HepG2 (cell line): ENCODE measurements around the gene CDIP1. TPM values are rescaled to one million over a fixed set of nuclear protein-coding genes. Genes with fewer than 3 reads are reported as not detected.

Source experiments
- E2F2 ChIP-seq: sonication (generic); formaldehyde crosslinking; IDR thresholded peaks from 2 replicates; pipeline ENCODE4 v1.4.0; 2020; ENCODE audit warnings: missing genetic modification reagents, borderline replicate concordance
- GPN1 ChIP-seq: sonication (generic); formaldehyde crosslinking; IDR thresholded peaks from 2 replicates; pipeline ENCODE4 v1.5.1; 2020; ENCODE audit warnings: missing genetic modification reagents, borderline replicate concordance
- MTA1 ChIP-seq: sonication (generic); formaldehyde crosslinking; IDR thresholded peaks from 2 replicates; pipeline ENCODE4 v1.4.0; 2020; ENCODE audit warnings: missing genetic modification reagents, mild to moderate bottlenecking, borderline replicate concordance
- NONO ChIP-seq, 2 experiments: fragments of 450-650 bp in 1 of 2; sonication (generic) in 1 of 2; formaldehyde crosslinking in 1 of 2; IDR thresholded peaks in 1 of 2; conservative IDR thresholded peaks in 1 of 2; 2 replicates each; pipeline versions ENCODE4 v1.6.1 to v1.8.0; 2017 to 2022; ENCODE audit warnings: mild to moderate bottlenecking in 1 of 2, missing genetic modification reagents in 1 of 2, moderate library complexity in 1 of 2
- ZNF143 ChIP-seq: sonication (generic); formaldehyde crosslinking; IDR thresholded peaks from 2 replicates; pipeline ENCODE4 v1.4.0; 2020; ENCODE audit warnings: missing genetic modification reagents
- ZNF207 ChIP-seq: fragments of 450-650 bp; IDR thresholded peaks from 2 replicates; pipeline ENCODE4 v1.6.1; 2016; ENCODE audit warnings: antibody characterized with exemption, borderline replicate concordance
- ZNF460 ChIP-seq: sonication (generic); formaldehyde crosslinking; IDR thresholded peaks from 2 replicates; pipeline ENCODE4 v1.5.1; 2020; ENCODE audit warnings: missing genetic modification reagents, mild to moderate bottlenecking, borderline replicate concordance
- ZNF816 ChIP-seq: sonication (generic); formaldehyde crosslinking; IDR thresholded peaks from 2 replicates; pipeline ENCODE4 v1.8.0; 2022; ENCODE audit warnings: missing genetic modification reagents, mild to moderate bottlenecking, borderline replicate concordance
- polyA plus RNA-seq, 8 experiments: library from polyadenylated mRNA; depleted of rRNA in 3 of 8; stranded (reverse) in 7 of 8; unstranded in 1 of 8; fragments of >200 nt; fragmentation: Illumina TruSeq in 4 of 8; extraction: Trizol in 4 of 8; gene quantifications; 2 replicates each; pipeline versions ENCODE4 v1.2.1 to v1.2.3, GENCODE V29; 2011 to 2016; ENCODE audit warnings: low read depth in 4 of 8, missing spikeins in 1 of 8, mixed read lengths in 1 of 8; ENCODE audit not compliant: insufficient read depth in 1 of 8
- total RNA-seq, 5 experiments: library from RNA; depleted of rRNA; stranded (reverse); fragments of >200 nt; fragmentation: Illumina TruSeq; extraction: Trizol; gene quantifications; 2 replicates each; pipeline ENCODE4 v1.2.3, GENCODE V29; 2016; ENCODE audit warnings: low read depth in 1 of 5
- TF ChIP-seq, protein P1 (sequence below): sonication (generic); formaldehyde crosslinking; IDR thresholded peaks from 2 replicates; pipeline ENCODE4 v1.5.1; 2020; ENCODE audit warnings: missing genetic modification reagents, mild to moderate bottlenecking, borderline replicate concordance
- TF ChIP-seq, protein P2 (sequence below): sonication (generic); formaldehyde crosslinking; IDR thresholded peaks from 2 replicates; pipeline ENCODE4 v1.4.0; 2020; ENCODE audit warnings: missing genetic modification reagents

Gene CDIP1
- total and polyA plus RNA-seq, 2 of the 13 experiments (the other 11 are each of a cell fraction or from before 2014, with no cell fraction given): 31.2 to 56.7 TPM

DNA sequence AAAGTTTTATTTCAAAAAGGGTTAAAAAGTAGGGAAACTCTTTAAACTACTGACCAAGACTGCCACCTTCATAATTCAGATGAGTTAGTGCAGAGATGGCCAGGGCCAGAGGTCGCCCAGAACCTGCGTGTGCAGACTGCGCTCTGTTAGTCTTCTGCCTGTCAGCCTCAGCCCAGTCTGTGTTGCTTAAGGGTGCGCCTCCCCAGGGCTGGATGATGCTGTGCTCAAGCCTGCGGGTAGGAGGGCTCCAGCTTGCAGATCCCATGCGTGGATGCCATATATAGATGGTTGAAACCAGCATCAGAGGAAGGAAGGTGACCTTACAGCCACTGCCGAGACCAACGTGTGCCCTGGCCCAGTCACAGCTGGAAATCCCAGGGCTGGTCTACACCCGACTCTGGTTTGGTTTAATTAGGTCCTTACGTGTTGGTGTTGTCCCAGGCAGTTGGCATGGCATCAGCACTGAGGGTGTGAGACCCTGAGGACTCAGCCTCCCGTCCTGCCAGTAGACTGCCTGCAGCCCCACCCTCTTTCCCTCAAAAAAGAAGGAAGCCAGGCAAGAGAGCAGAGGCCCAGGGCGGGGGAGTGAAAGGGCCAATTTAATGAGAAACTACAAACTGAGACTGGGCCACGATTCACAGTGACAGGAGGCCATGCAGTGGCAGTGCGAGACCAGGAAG, 27.7 kb downstream of the CDIP1 start (continued):
- TF ChIP-seq, protein P1, sequence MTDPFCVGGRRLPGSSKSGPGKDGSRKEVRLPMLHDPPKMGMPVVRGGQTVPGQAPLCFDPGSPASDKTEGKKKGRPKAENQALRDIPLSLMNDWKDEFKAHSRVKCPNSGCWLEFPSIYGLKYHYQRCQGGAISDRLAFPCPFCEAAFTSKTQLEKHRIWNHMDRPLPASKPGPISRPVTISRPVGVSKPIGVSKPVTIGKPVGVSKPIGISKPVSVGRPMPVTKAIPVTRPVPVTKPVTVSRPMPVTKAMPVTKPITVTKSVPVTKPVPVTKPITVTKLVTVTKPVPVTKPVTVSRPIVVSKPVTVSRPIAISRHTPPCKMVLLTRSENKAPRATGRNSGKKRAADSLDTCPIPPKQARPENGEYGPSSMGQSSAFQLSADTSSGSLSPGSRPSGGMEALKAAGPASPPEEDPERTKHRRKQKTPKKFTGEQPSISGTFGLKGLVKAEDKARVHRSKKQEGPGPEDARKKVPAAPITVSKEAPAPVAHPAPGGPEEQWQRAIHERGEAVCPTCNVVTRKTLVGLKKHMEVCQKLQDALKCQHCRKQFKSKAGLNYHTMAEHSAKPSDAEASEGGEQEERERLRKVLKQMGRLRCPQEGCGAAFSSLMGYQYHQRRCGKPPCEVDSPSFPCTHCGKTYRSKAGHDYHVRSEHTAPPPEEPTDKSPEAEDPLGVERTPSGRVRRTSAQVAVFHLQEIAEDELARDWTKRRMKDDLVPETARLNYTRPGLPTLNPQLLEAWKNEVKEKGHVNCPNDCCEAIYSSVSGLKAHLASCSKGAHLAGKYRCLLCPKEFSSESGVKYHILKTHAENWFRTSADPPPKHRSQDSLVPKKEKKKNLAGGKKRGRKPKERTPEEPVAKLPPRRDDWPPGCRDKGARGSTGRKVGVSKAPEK (CRISPR knock-in tag): no peak
- TF ChIP-seq ZNF143 (CRISPR knock-in tag) (no peak), NONO (IDR thresholded peaks at IDR 0.05) (no peak), NONO (CRISPR knock-in tag; conservative IDR thresholded peaks at IDR 0.05) (0 out of 2 replicates have a peak, but pooled peaks have one; percentile 42), GPN1 (no peak), E2F2 (CRISPR knock-in tag) (no peak), MTA1 (no peak), ZNF460 (CRISPR knock-in tag) (no peak), ZNF207 (no peak), ZNF816 (CRISPR knock-in tag) (no peak)
- TF ChIP-seq, protein P2, sequence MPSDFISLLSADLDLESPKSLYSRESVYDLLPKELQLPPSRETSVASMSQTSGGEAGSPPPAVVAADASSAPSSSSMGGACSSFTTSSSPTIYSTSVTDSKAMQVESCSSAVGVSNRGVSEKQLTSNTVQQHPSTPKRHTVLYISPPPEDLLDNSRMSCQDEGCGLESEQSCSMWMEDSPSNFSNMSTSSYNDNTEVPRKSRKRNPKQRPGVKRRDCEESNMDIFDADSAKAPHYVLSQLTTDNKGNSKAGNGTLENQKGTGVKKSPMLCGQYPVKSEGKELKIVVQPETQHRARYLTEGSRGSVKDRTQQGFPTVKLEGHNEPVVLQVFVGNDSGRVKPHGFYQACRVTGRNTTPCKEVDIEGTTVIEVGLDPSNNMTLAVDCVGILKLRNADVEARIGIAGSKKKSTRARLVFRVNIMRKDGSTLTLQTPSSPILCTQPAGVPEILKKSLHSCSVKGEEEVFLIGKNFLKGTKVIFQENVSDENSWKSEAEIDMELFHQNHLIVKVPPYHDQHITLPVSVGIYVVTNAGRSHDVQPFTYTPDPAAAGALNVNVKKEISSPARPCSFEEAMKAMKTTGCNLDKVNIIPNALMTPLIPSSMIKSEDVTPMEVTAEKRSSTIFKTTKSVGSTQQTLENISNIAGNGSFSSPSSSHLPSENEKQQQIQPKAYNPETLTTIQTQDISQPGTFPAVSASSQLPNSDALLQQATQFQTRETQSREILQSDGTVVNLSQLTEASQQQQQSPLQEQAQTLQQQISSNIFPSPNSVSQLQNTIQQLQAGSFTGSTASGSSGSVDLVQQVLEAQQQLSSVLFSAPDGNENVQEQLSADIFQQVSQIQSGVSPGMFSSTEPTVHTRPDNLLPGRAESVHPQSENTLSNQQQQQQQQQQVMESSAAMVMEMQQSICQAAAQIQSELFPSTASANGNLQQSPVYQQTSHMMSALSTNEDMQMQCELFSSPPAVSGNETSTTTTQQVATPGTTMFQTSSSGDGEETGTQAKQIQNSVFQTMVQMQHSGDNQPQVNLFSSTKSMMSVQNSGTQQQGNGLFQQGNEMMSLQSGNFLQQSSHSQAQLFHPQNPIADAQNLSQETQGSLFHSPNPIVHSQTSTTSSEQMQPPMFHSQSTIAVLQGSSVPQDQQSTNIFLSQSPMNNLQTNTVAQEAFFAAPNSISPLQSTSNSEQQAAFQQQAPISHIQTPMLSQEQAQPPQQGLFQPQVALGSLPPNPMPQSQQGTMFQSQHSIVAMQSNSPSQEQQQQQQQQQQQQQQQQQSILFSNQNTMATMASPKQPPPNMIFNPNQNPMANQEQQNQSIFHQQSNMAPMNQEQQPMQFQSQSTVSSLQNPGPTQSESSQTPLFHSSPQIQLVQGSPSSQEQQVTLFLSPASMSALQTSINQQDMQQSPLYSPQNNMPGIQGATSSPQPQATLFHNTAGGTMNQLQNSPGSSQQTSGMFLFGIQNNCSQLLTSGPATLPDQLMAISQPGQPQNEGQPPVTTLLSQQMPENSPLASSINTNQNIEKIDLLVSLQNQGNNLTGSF: 0 out of 2 replicates have a peak, but pooled peaks have one; percentile 16
